Panc1 (cell line): ENCODE measurements around the gene CHSY3. TPM values are rescaled to one million over a fixed set of nuclear protein-coding genes. Genes with fewer than 3 reads are reported as not detected.

Experiments used
- ATAC-seq: fragments of 200-7000 bp; cut with Tn5 transposase; 2 replicates; pipeline ENCODE4 v1.9.1; 2020; ENCODE audit warnings: mild to moderate bottlenecking, moderate library complexity
- BruUV-seq: library from RNA; stranded (reverse); fragments of 400-500 nt; replicated peaks from 2 replicates; lab custom pipeline; 2021; lab: Mats Ljungman, UMichigan
- CTCF ChIA-PET: fragments of 300-600 bp; sonication (Branson Sonifier 250); formaldehyde crosslinking; loops from one replicate; lab custom pipeline; 2022; ENCODE audit warnings: antibody characterized with exemption; lab: Charles Lee
- POLR2A ChIA-PET: fragments of 300-600 bp; sonication (Branson Sonifier 250); formaldehyde crosslinking; loops from one replicate; lab custom pipeline; 2022; ENCODE audit warnings: antibody characterized with exemption; lab: Charles Lee
- DNase-seq: peaks from one replicate; pipeline ENCODE4 v3.0.0-alpha.2; 2010; ENCODE audit warnings: low read depth, low spot score
- H3K27ac ChIP-seq: 2 replicates; pipeline ENCODE4 v1.5.1; 2011; ENCODE audit warnings: mild to moderate bottlenecking, low read length, inconsistent platforms
- H3K27me3 ChIP-seq: fragments of 200-500 bp; sonication (Bioruptor generic); 2 replicates; pipeline ENCODE4 v1.6.0; 2014; ENCODE audit warnings: low read length, inconsistent platforms; ENCODE audit not compliant: control insufficient read depth, insufficient read depth
- H3K36me3 ChIP-seq: fragments of 200-500 bp; sonication (Bioruptor generic); 2 replicates; pipeline ENCODE4 v1.5.1; 2014; ENCODE audit warnings: inconsistent platforms, mild to moderate bottlenecking, low read length, moderate library complexity; ENCODE audit not compliant: control insufficient read depth, insufficient read depth
- H3K4me1 ChIP-seq: 2 replicates; pipeline ENCODE4 v1.5.1; 2011; ENCODE audit warnings: inconsistent platforms, mild to moderate bottlenecking, low read length, moderate library complexity; ENCODE audit not compliant: control insufficient read depth, insufficient read depth
- H3K4me3 ChIP-seq, 2 experiments: 2 replicates each; pipeline ENCODE4 v1.5.1; 2011 to 2012; ENCODE audit warnings: low read depth in 2 of 2, low read length in 2 of 2, mild to moderate bottlenecking in 2 of 2, inconsistent platforms in 1 of 2, moderate library complexity in 1 of 2
- H3K9me3 ChIP-seq: fragments of 200-500 bp; sonication (Bioruptor generic); 2 replicates; pipeline ENCODE4 v1.5.1; 2014; ENCODE audit warnings: low read depth, mild to moderate bottlenecking, inconsistent platforms, low read length, moderate library complexity; ENCODE audit not compliant: control insufficient read depth, insufficient read depth
- CTCF ChIP-seq: fragments of 450-650 bp; IDR thresholded peaks from 2 replicates; pipeline ENCODE4 v1.5.1; 2017; ENCODE audit warnings: mild to moderate bottlenecking
- POLR2AphosphoS5 ChIP-seq: IDR thresholded peaks from 2 replicates; pipeline ENCODE4 v1.6.1; 2012; ENCODE audit warnings: mild to moderate bottlenecking, low read depth, low read length, moderate library complexity
- REST ChIP-seq, 2 experiments: IDR thresholded peaks; 2 replicates each; pipeline ENCODE4 v1.6.1; 2011 to 2012; ENCODE audit warnings: low read depth in 2 of 2, control low read depth in 1 of 2, low read length in 1 of 2, mild to moderate bottlenecking in 1 of 2, moderate library complexity in 1 of 2; ENCODE audit not compliant: insufficient read depth in 1 of 2
- SIN3A ChIP-seq: IDR thresholded peaks from 2 replicates; pipeline ENCODE4 v1.6.1; 2012; ENCODE audit warnings: low read depth, mild to moderate bottlenecking, low read length, moderate library complexity, borderline replicate concordance; ENCODE audit not compliant: insufficient read depth
- TCF7L2 ChIP-seq: IDR thresholded peaks from 2 replicates; pipeline ENCODE4 v1.6.1; 2011; ENCODE audit warnings: mild to moderate bottlenecking, low read depth, low read length, inconsistent platforms
- in situ Hi-C: cut with HindIII; loops from 2 replicates; pipeline ENCODE4 v1.10.0; 2016; ENCODE audit warnings: low sequenced_read_pairs, low pct_unique_long_range_greater_than_20kb
- intact Hi-C: fragments of 100-400 bp; cut with micrococcal nuclease; formaldehyde crosslinking; loops from one replicate; pipeline ENCODE4 v1.10.0; 2022; ENCODE audit not compliant: unreplicated experiment
- total RNA-seq: library from RNA; stranded (reverse); gene quantifications from one replicate; pipeline ENCODE4 v1.2.1, GENCODE V29; 2021; ENCODE audit not compliant: unreplicated experiment

Gene CHSY3
- total RNA-seq, 1 experiment from 2014 or later: not detected

GRCh38 chr5:130018641-130019040, 114.4 kb downstream of the CHSY3 start:
- intact Hi-C loops (no loop called here), in situ Hi-C loops (no loop called here)
- POLR2A ChIA-PET: no interaction called here
- Histone ChIP-seq H3K4me3 (no peak overlapping the region), H3K36me3 (no peaks in the 10 kb centered on the region), H3K27ac (no peak overlapping the region), H3K9me3 (no peaks in the 10 kb centered on the region), H3K27me3 (no peaks in the 10 kb centered on the region), H3K4me1 (no peaks in the 10 kb centered on the region)
- CTCF ChIA-PET: no interaction called here
- ATAC-seq (no peak), DNase-seq (no peak)
- BruUV-seq: no TSS peak
- no peak for TF ChIP-seq SIN3A
- TF ChIP-seq POLR2AphosphoS5: no peak
- TF ChIP-seq REST (IDR thresholded peaks at IDR 0.05; ENCODE audit: insufficient read depth in 1 of 2, low read depth in 2 of 2, low read length in 1 of 2): no peak
- no peak for TF ChIP-seq TCF7L2
- TF ChIP-seq CTCF: no peak

GRCh38 chr5:130021000-130021399, 116.7 kb downstream of the CHSY3 start:
- DNase-seq (no peak), ATAC-seq (no peak)
- no TSS peak for BruUV-seq
- Histone ChIP-seq H3K27me3 (no peaks in the 10 kb centered on the region), H3K4me1 (no peaks in the 10 kb centered on the region), H3K36me3 (no peaks in the 10 kb centered on the region), H3K9me3 (no peaks in the 10 kb centered on the region), H3K4me3 (no peak overlapping the region), H3K27ac (no peak overlapping the region)
- POLR2A ChIA-PET: no interaction called here
- CTCF ChIA-PET: interaction anchor here (0.5 kb wide), 1 partner anchor 351 kb away, joined by 3 read pairs; no protein-coding TSS in a partner anchor
- TF ChIP-seq REST (IDR thresholded peaks at IDR 0.05; ENCODE audit: insufficient read depth in 1 of 2, low read depth in 2 of 2, low read length in 1 of 2) (no peak), TCF7L2 (no peak), POLR2AphosphoS5 (no peak), CTCF (no peak), SIN3A (no peak)
- intact Hi-C loops (no loop called here), in situ Hi-C loops (no loop called here)
